ENCODE results near the gene TSEN15. TPM values are rescaled to one million over a fixed set of nuclear protein-coding genes. Genes with fewer than 3 reads are reported as not detected.

The TSEN15 gene
- total and polyA plus RNA-seq, 2 of the 8 experiments (the other 6 are each of a cell fraction or from before 2014, with no cell fraction given), result 23.4 to 31.4 TPM

GRCh38 chr1:184118046-184118445 is 66.5 kb downstream of the TSEN15 start (continued):
- TF ChIP-seq CTBP2 (IDR thresholded peaks at IDR 0.05; ENCODE audit: borderline replicate concordance, insufficient read depth, insufficient read length, low read length) (no peak), RBBP5 (IDR thresholded peaks at IDR 0.05; ENCODE audit: borderline replicate concordance, low read depth, low read length) (no peak)

Other genes with a start within 250 kb of the TSEN15 start
- gene RGL1, start 246.6 kb upstream of the TSEN15 start, total RNA-seq (2021; fragmentation: NEBNext Ultra II Directional; extraction: Animal tissue kit (Norgen Biotek cat#: 25700)), result 2.4 TPM in 2 replicates
- gene RGL1, start 246.6 kb upstream of the TSEN15 start, polyA plus RNA-seq (2011; rRNA removed), result 0.91 and 0.98 TPM in 2 replicates
- 4.6 TPM in 2 replicates for gene COLGALT2, start 14.0 kb upstream of the TSEN15 start, total RNA-seq (2021; fragmentation: NEBNext Ultra II Directional; extraction: Animal tissue kit (Norgen Biotek cat#: 25700))
- 2.1 and 2.5 TPM in 2 replicates for gene COLGALT2, start 14.0 kb upstream of the TSEN15 start, polyA plus RNA-seq (2011; rRNA removed)

Data from H1 (cell line).